ENCODE measurements around the gene ABCA2. TPM values are rescaled to one million over a fixed set of nuclear protein-coding genes. Genes with fewer than 3 reads are reported as not detected.
A peak's percentile ranks its signal among the peaks of the same experiment; 100 is the strongest.

The ABCA2 gene
- total and polyA plus RNA-seq, 9 of the 15 experiments (the other 6 are each of a cell fraction or from before 2014, with no cell fraction given) = 0.69 to 16.3 (median 6.1) TPM; not detected in 2

GRCh38 chr9:136978073-136978864 is 49.8 kb downstream of the ABCA2 start (continued):
- TF ChIP-seq FOXO4 (CRISPR knock-in tag; IDR thresholded peaks at IDR 0.05) = no peak
- TF ChIP-seq ARID1B (IDR thresholded peaks at IDR 0.05) = no peak
- TF ChIP-seq STAT5A (IDR thresholded peaks at IDR 0.05; ENCODE audit: borderline replicate concordance, low read length) = no peak
- TF ChIP-seq NFIC (IDR thresholded peaks at IDR 0.05) = peak; percentile 82
- TF ChIP-seq MAX (CRISPR knock-in tag; IDR thresholded peaks at IDR 0.05) = peak; percentile 26; the same call in 1 of the 2 replicates
- TF ChIP-seq NEUROD1 (IDR thresholded peaks at IDR 0.05; ENCODE audit: borderline replicate concordance, low read depth, low read length, partially characterized antibody) = no peak
- no peak for TF ChIP-seq XRCC5 (IDR thresholded peaks at IDR 0.05; ENCODE audit: low read depth, low read length)
- TF ChIP-seq HBP1 (CRISPR knock-in tag; IDR thresholded peaks at IDR 0.05) = no peak
- no peak for TF ChIP-seq THAP7 (CRISPR knock-in tag; IDR thresholded peaks at IDR 0.05)
- TF ChIP-seq HMBOX1 (IDR thresholded peaks at IDR 0.05) = no peak
- TF ChIP-seq NCOA2 (IDR thresholded peaks at IDR 0.05; ENCODE audit: partially characterized antibody in 2 of 2) = no peak
- no peak for TF ChIP-seq ATF4 (CRISPR knock-in tag; IDR thresholded peaks at IDR 0.05)
- no peak for TF ChIP-seq POLR2H (tag; IDR thresholded peaks at IDR 0.05; ENCODE audit: low read depth)
- peak; percentile 62 for TF ChIP-seq POLR2G (IDR thresholded peaks at IDR 0.05; ENCODE audit: low read depth, low read length)
- TF ChIP-seq ZFP30 (CRISPR knock-in tag; IDR thresholded peaks at IDR 0.05; ENCODE audit: borderline replicate concordance) = no peak
- peak in 1 of 2 experiments; percentile 57; a peak in 1 of 4 replicates for TF ChIP-seq NONO (IDR thresholded peaks at IDR 0.05; ENCODE audit: low read depth in 2 of 2, low read length in 1 of 2)
- peak; percentile 46; the same call in 1 of the 2 replicates for TF ChIP-seq SUPT5H (IDR thresholded peaks at IDR 0.05)
- no peak for TF ChIP-seq ZNF668 (CRISPR knock-in tag; IDR thresholded peaks at IDR 0.05)
- peak; percentile 74 to 80 for TF ChIP-seq NRF1 (conservative IDR thresholded peaks at IDR 0.05 in 1 of 2, IDR thresholded peaks at IDR 0.05 in 1 of 2)
- TF ChIP-seq ZNF217 (CRISPR knock-in tag; IDR thresholded peaks at IDR 0.05) = no peak
- TF ChIP-seq JUN (IDR thresholded peaks at IDR 0.05; ENCODE audit: borderline replicate concordance, low read depth, low read length) = no peak
- no peak for TF ChIP-seq JUN (CRISPR knock-in tag; IDR thresholded peaks at IDR 0.05; ENCODE audit: borderline replicate concordance)
